Esophagus (tissue), 2 donors: ENCODE results near the gene SYCN. TPM values are rescaled to one million over a fixed set of nuclear protein-coding genes. Genes with fewer than 3 reads are reported as not detected.
A peak's percentile ranks its signal among the peaks of the same experiment; 100 is the strongest.

ENCODE experiments used
- H3K27ac ChIP-seq, 2 donors: one replicate each; pipeline ENCODE4 v1.5.1; 2013; ENCODE audit warnings: low read depth in 2 of 2, mild to moderate bottlenecking in 2 of 2, inconsistent platforms in 1 of 2, low read length in 1 of 2, moderate library complexity in 1 of 2
- H3K27me3 ChIP-seq, 2 donors: one replicate each; pipeline ENCODE4 v1.6.1; 2013; ENCODE audit warnings: low read length in 2 of 2, control low read depth in 1 of 2, mild to moderate bottlenecking in 1 of 2; ENCODE audit not compliant: insufficient read depth in 2 of 2, control insufficient read depth in 1 of 2
- H3K36me3 ChIP-seq, 2 donors: one replicate each; pipeline ENCODE4 v1.6.1; 2013; ENCODE audit warnings: low read length in 1 of 2; ENCODE audit not compliant: control insufficient read depth in 2 of 2, insufficient read depth in 2 of 2
- H3K4me1 ChIP-seq, 2 donors: one replicate each; pipeline ENCODE4 v1.6.1; 2013; ENCODE audit warnings: low read length in 1 of 2; ENCODE audit not compliant: control insufficient read depth in 2 of 2, insufficient read depth in 2 of 2
- H3K4me3 ChIP-seq, 2 donors: one replicate each; pipeline ENCODE4 v1.5.1; 2013; ENCODE audit warnings: low read length in 2 of 2, mild to moderate bottlenecking in 2 of 2, low read depth in 1 of 2, moderate library complexity in 1 of 2
- H3K9me3 ChIP-seq, 2 donors: one replicate each; pipeline ENCODE4 v1.6.1; 2013; ENCODE audit warnings: mild to moderate bottlenecking in 2 of 2, low read depth in 1 of 2, low read length in 1 of 2, moderate library complexity in 1 of 2; ENCODE audit not compliant: control insufficient read depth in 2 of 2, insufficient read depth in 1 of 2
- WGBS, 2 donors: extraction: QIAGEN DNeasy Blood & Tissue Kit; methylation state at CpG; one replicate each; pipeline ENCODE4 v1.1.7; 2013; 5-methylcytosine and 5-hydroxymethylcytosine counted together
- polyA plus RNA-seq, 2 donors: library from polyadenylated mRNA; stranded (reverse); fragments of 200-250 nt; gene quantifications; one replicate each; pipeline ENCODE4 v1.2.3, GENCODE V29; 2013
- donor health status: healthy with polysubstance abuse.
- donor health status: Bipolar disorder and iron deficiency.

SYCN gene
- polyA plus RNA-seq, 2 donors: 0.22 TPM; not detected in 1

GRCh38 chr19:39177110-39177699 is 26.9 kb downstream of the SYCN start:
- peaks cover 22 to 69% of the 10 kb centered on the region in 2 donors for H3K36me3 ChIP-seq
- H3K4me1 ChIP-seq: no peaks in the 10 kb centered on the region
- H3K27ac ChIP-seq: no peak overlapping the region
- H3K4me3 ChIP-seq: no peak overlapping the region
- WGBS, 2 donors: 91 to 93% methylated on average over 10 of the region's 10 CpGs
- no peaks in the 10 kb centered on the region for H3K9me3 ChIP-seq
- H3K27me3 ChIP-seq: no peaks in the 10 kb centered on the region

GRCh38 chr19:39175564-39175963 is 28.5 kb downstream of the SYCN start:
- peaks cover 22 to 76% of the 10 kb centered on the region in 2 donors for H3K36me3 ChIP-seq
- no peaks in the 10 kb centered on the region for H3K27me3 ChIP-seq
- H3K4me3 ChIP-seq: no peak overlapping the region
- H3K4me1 ChIP-seq: peaks cover 0 to 3% of the 10 kb centered on the region in 2 donors
- H3K9me3 ChIP-seq: no peaks in the 10 kb centered on the region
- no peak overlapping the region for H3K27ac ChIP-seq
- WGBS, 2 donors: 86 to 91% methylated on average over 7 of the region's 7 CpGs

- Histone ChIP-seq H3K36me3 (peaks cover 22 to 75% of the 10 kb centered on the region in 2 donors), H3K4me1 (peaks cover 0 to 6% of the 10 kb centered on the region in 2 donors)
Measured at GRCh38 chr19:39174558-39175544, 29.2 kb downstream of the SYCN start.

GRCh38 chr19:39174142-39174541 is 29.9 kb downstream of the SYCN start:
- 83 to 92% methylated on average over 16 of the region's 16 CpGs for WGBS, 2 donors
- H3K27me3 ChIP-seq: no peaks in the 10 kb centered on the region
- peaks cover 0 to 6% of the 10 kb centered on the region in 2 donors for H3K4me1 ChIP-seq
- no peaks in the 10 kb centered on the region for H3K9me3 ChIP-seq
- H3K4me3 ChIP-seq: no peak overlapping the region
- H3K27ac ChIP-seq: no peak overlapping the region
- peaks cover 22 to 76% of the 10 kb centered on the region in 2 donors for H3K36me3 ChIP-seq

More at GRCh38 chr19:39174558-39175544, 29.2 kb downstream of the SYCN start:
- no peak overlapping the region for H3K4me3 ChIP-seq
- H3K27ac ChIP-seq: no peak overlapping the region
- 90 to 92% methylated on average over 41 to 43 of the region's 43 CpGs for WGBS, 2 donors
- H3K9me3 ChIP-seq: no peaks in the 10 kb centered on the region
- no peaks in the 10 kb centered on the region for H3K27me3 ChIP-seq

GRCh38 chr19:39173502-39173991 is 30.5 kb downstream of the SYCN start:
- WGBS, 2 donors: 96 to 97% methylated on average over 23 to 25 of the region's 25 CpGs

GRCh38 chr19:39172700-39173501 is 31.2 kb downstream of the SYCN start:
- H3K36me3 ChIP-seq: peaks cover 16 to 69% of the 10 kb centered on the region in 2 donors
- H3K4me1 ChIP-seq: peaks cover under 1 to 6% of the 10 kb centered on the region in 2 donors
- no peak overlapping the region for H3K4me3 ChIP-seq
- WGBS, 2 donors: 90% methylated on average over 32 to 45 of the region's 45 CpGs
- H3K27ac ChIP-seq: no peak overlapping the region
- H3K9me3 ChIP-seq: no peaks in the 10 kb centered on the region
- H3K27me3 ChIP-seq: no peaks in the 10 kb centered on the region

More at GRCh38 chr19:39173502-39173991, 30.5 kb downstream of the SYCN start:
- H3K9me3 ChIP-seq: no peaks in the 10 kb centered on the region
- no peaks in the 10 kb centered on the region for H3K27me3 ChIP-seq
- peaks cover 17 to 75% of the 10 kb centered on the region in 2 donors for H3K36me3 ChIP-seq
- H3K27ac ChIP-seq: no peak overlapping the region
- H3K4me3 ChIP-seq: no peak overlapping the region
- peaks cover 0 to 6% of the 10 kb centered on the region in 2 donors for H3K4me1 ChIP-seq

GRCh38 chr19:39171479-39172465 is 32.3 kb downstream of the SYCN start:
- Histone ChIP-seq H3K9me3 (no peaks in the 10 kb centered on the region), H3K27ac (no peak overlapping the region), H3K27me3 (no peaks in the 10 kb centered on the region), H3K36me3 (peaks cover 10 to 60% of the 10 kb centered on the region in 2 donors), H3K4me1 (peaks cover 8 to 17% of the 10 kb centered on the region in 2 donors), H3K4me3 (no peak overlapping the region)
- 80 to 81% methylated on average over 27 of the region's 27 CpGs for WGBS, 2 donors

GRCh38 chr19:39170386-39171231 is 33.5 kb downstream of the SYCN start:
- peak overlapping the region; percentile 38 to 41 for H3K27ac ChIP-seq
- 68 to 79% methylated on average over 17 of the region's 17 CpGs for WGBS, 2 donors
- peaks cover 4 to 50% of the 10 kb centered on the region in 2 donors for H3K36me3 ChIP-seq
- no peak overlapping the region for H3K4me3 ChIP-seq
- H3K9me3 ChIP-seq: no peaks in the 10 kb centered on the region
- H3K27me3 ChIP-seq: no peaks in the 10 kb centered on the region
- peaks cover 8 to 21% of the 10 kb centered on the region in 2 donors for H3K4me1 ChIP-seq
